Measurements from ENCODE around the gene FBXO24.
"Not testable (repeated sequence)": the region's sequence is repeated elsewhere in the genome, so short reads cannot be mapped to it uniquely, and the experiment has no call there.

DNA sequence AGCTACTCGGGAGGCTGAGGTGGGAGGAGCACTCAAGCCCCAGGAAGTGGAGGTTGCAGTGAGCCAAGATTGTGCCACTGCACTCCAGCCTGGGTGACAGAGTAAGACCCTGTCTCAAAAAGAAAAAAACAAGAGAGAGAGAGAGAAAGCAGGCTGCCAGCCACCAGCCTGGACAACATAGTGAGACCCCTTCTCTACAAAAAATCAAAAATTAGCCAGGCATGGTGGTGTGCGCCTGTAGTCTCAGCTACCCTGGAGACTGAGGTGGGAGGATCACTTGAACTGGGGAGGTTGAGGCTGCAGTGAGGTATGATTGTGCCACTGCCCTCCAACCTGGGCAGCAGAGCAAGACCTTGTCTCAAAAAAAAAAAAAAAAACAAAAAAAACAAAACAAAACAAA, 49.4 kb upstream of the FBXO24 start:
- TF ChIP-seq CTCF, POLR2A (IDR thresholded peaks at IDR 0.05): not testable (repeated sequence)

All from right lobe of liver (tissue), 4 donors.